Suprapubic skin (tissue), 3 donors: ENCODE measurements around the gene ZNF562.

Source experiments
- EP300 ChIP-seq: sonication (generic); formaldehyde crosslinking; IDR thresholded peaks from one replicate; pipeline ENCODE4 v1.6.1; 2017; ENCODE audit warnings: antibody characterized with exemption
- TF ChIP-seq, protein P1 (sequence below), 2 donors: fragments of 200-600 bp in 1 of 2; fragments of 450-650 bp in 1 of 2; sonication (generic) in 1 of 2; IDR thresholded peaks; one replicate each; pipeline ENCODE4 v1.5.1; 2016 to 2019; ENCODE audit warnings: antibody characterized with exemption in 2 of 2, mild to moderate bottlenecking in 1 of 2, moderate library complexity in 1 of 2

DNA sequence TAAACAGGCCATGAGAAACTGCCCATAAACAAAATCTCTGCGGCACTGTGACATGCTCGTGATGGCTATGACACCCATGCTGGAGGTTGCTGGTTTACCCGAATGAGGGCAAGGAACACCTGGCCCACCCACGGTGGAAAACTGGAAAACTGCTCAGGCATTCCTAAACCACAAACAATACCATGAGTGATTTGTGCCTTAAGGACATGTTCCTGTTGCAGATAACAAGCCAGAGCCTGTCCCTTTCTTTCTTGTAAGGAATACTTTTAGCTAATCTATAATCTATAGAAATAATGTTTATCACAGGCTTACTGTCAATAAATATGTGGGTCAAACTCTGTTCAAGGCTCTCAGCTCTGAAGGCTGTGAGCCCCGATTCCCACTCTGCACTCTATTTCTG, 66.0 kb downstream of the ZNF562 start:
- TF ChIP-seq EP300, result no peak
- TF ChIP-seq, protein P1, sequence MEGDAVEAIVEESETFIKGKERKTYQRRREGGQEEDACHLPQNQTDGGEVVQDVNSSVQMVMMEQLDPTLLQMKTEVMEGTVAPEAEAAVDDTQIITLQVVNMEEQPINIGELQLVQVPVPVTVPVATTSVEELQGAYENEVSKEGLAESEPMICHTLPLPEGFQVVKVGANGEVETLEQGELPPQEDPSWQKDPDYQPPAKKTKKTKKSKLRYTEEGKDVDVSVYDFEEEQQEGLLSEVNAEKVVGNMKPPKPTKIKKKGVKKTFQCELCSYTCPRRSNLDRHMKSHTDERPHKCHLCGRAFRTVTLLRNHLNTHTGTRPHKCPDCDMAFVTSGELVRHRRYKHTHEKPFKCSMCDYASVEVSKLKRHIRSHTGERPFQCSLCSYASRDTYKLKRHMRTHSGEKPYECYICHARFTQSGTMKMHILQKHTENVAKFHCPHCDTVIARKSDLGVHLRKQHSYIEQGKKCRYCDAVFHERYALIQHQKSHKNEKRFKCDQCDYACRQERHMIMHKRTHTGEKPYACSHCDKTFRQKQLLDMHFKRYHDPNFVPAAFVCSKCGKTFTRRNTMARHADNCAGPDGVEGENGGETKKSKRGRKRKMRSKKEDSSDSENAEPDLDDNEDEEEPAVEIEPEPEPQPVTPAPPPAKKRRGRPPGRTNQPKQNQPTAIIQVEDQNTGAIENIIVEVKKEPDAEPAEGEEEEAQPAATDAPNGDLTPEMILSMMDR (IDR thresholded peaks at IDR 0.05), result no peak
